Fibroblast of lung (primary cell): Measurements from ENCODE around the gene NR4A1. TPM values are rescaled to one million over a fixed set of nuclear protein-coding genes. Genes with fewer than 3 reads are reported as not detected.
A peak's percentile ranks its signal among the peaks of the same experiment; 100 is the strongest.

ENCODE experiments used
- DNase-seq, 2 donors: peaks; one replicate each; pipeline versions ENCODE4 v3.0.0 to v3.0.0-alpha.2; 2010; ENCODE audit warnings: low read depth in 2 of 2
- H2AFZ ChIP-seq: 2 replicates; pipeline ENCODE4 v1.5.1; 2012; ENCODE audit warnings: low read length, control low read depth, inconsistent platforms
- H3K27ac ChIP-seq: 2 replicates; pipeline ENCODE4 v1.5.1; 2011; ENCODE audit warnings: low read length, control low read depth; ENCODE audit not compliant: insufficient read depth
- H3K27me3 ChIP-seq: 2 replicates; pipeline ENCODE4 v1.5.1; 2011; ENCODE audit warnings: mild to moderate bottlenecking, low read length; ENCODE audit not compliant: control insufficient read depth, insufficient read depth
- H3K36me3 ChIP-seq: 2 replicates; pipeline ENCODE4 v1.5.1; 2011; ENCODE audit warnings: low read length; ENCODE audit not compliant: control insufficient read depth, insufficient read depth
- H3K4me1 ChIP-seq: 2 replicates; pipeline ENCODE4 v1.5.1; 2011; ENCODE audit warnings: low read length; ENCODE audit not compliant: control insufficient read depth, insufficient read depth; ENCODE audit errors: extremely low read depth
- H3K4me2 ChIP-seq: 2 replicates; pipeline ENCODE4 v1.5.1; 2011; ENCODE audit warnings: low read length, control low read depth; ENCODE audit not compliant: insufficient read depth; ENCODE audit errors: extremely low read depth
- H3K4me3 ChIP-seq, 4 experiments: fragments of 200-600 bp in 1 of 4; sonication (generic) in 1 of 4; replicated peaks in 1 of 4; 2 replicates each; pipeline ENCODE4 v1.5.1; 2011 to 2016; ENCODE audit warnings: low read length in 4 of 4, low read depth in 3 of 4, mild to moderate bottlenecking in 3 of 4, control low read depth in 2 of 4, inconsistent platforms in 1 of 4, mixed read lengths in 1 of 4; ENCODE audit not compliant: insufficient read depth in 1 of 4; ENCODE audit errors: control extremely low read depth in 1 of 4
- H3K79me2 ChIP-seq: 2 replicates; pipeline ENCODE4 v1.5.1; 2012; ENCODE audit warnings: mild to moderate bottlenecking, low read length, inconsistent platforms; ENCODE audit not compliant: control insufficient read depth, insufficient read depth
- H3K9ac ChIP-seq: 2 replicates; pipeline ENCODE4 v1.5.1; 2011; ENCODE audit warnings: mild to moderate bottlenecking, low read length, control low read depth; ENCODE audit not compliant: insufficient read depth
- H3K9me3 ChIP-seq: 2 replicates; pipeline ENCODE4 v1.5.1; 2012; ENCODE audit warnings: low read depth, low read length; ENCODE audit not compliant: control insufficient read depth, insufficient read depth
- H4K20me1 ChIP-seq: 2 replicates; pipeline ENCODE4 v1.5.1; 2011; ENCODE audit warnings: low read length; ENCODE audit not compliant: control insufficient read depth, insufficient read depth; ENCODE audit errors: extremely low read depth
- CTCF ChIP-seq, 2 donors: IDR thresholded peaks in 1 of 2; conservative IDR thresholded peaks in 1 of 2; 1 replicate in 1 of 2; 2 replicates in 1 of 2; pipeline ENCODE4 v1.5.1; 2011 to 2012; ENCODE audit warnings: low read length in 2 of 2, control low read depth in 1 of 2, inconsistent platforms in 1 of 2, low read depth in 1 of 2, mild to moderate bottlenecking in 1 of 2
- EZH2 ChIP-seq: IDR thresholded peaks from 2 replicates; pipeline ENCODE4 v1.5.1; 2012; ENCODE audit warnings: low read length, control low read depth, mild to moderate bottlenecking; ENCODE audit errors: missing control alignments
- polyA plus RNA-seq, 2 donors: library from polyadenylated mRNA; depleted of rRNA in 1 of 2; stranded (reverse) in 1 of 2; unstranded in 1 of 2; fragments of >200 nt; gene quantifications; 2 replicates each; pipeline ENCODE4 v1.2.1, GENCODE V29; 2011 to 2012; ENCODE audit warnings: missing spikeins in 1 of 2
- total RNA-seq: library from RNA; depleted of rRNA; stranded (reverse); fragments of >200 nt; gene quantifications from 2 replicates; pipeline ENCODE4 v1.2.1, GENCODE V29; 2014

The NR4A1 gene
- total and polyA plus RNA-seq, 2 donors (not counting 1 experiment from before 2014, with no cell fraction given), result 3.8 to 4.1 TPM

- Histone ChIP-seq H3K4me1 (peaks cover under 1% of the 10 kb centered on the region), H3K27me3 (no peaks in the 10 kb centered on the region), H3K9ac (no peak overlapping the region), H3K4me3 (no peak overlapping the region), H3K4me2 (no peak overlapping the region), H2AFZ (no peak overlapping the region), H3K36me3 (no peaks in the 10 kb centered on the region), H3K79me2 (no peaks in the 10 kb centered on the region), H3K27ac (no peak overlapping the region), H3K9me3 (no peaks in the 10 kb centered on the region), H4K20me1 (no peaks in the 10 kb centered on the region)
- peak; percentile 28 to 57 for DNase-seq
- TF ChIP-seq EZH2, result no peak
- TF ChIP-seq CTCF (conservative IDR thresholded peaks at IDR 0.05 in 1 of 2, IDR thresholded peaks at IDR 0.05 in 1 of 2; ENCODE audit: low read depth in 1 of 2, low read length in 2 of 2), result peak; percentile 68 to 86
These were observed 30.5 kb upstream of the NR4A1 start for GRCh38 chr12:52020539-52021336.

DNA sequence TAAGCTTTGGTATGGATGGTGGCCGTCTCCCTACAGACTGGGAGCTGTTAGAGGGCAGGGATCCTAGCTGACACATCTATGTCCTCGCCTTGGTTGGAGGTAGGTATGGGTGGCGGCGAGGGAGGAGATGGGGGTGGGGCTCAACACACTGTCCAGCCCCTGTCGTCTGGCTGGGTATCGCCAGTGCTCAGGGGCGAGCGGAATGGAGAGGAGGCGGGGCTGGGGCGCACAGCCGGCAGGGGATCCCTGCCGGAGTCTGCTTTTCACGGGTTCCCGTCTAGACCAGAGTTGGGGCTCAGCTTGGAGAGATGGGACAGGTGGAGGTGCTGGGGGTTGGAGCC lies 28.4 kb upstream of the NR4A1 start:
- Histone ChIP-seq H3K4me1 (peaks cover 7% of the 10 kb centered on the region), H3K36me3 (no peaks in the 10 kb centered on the region), H3K9me3 (no peaks in the 10 kb centered on the region), H3K27me3 (no peaks in the 10 kb centered on the region), H4K20me1 (no peaks in the 10 kb centered on the region), H2AFZ (no peak overlapping the region), H3K4me2 (peak overlapping the region; percentile 88), H3K4me3 (peak overlapping the region in 2 of 4 experiments; percentile 45 to 57), H3K9ac (no peak overlapping the region), H3K27ac (no peak overlapping the region), H3K79me2 (no peaks in the 10 kb centered on the region)
- no peak for TF ChIP-seq EZH2
- TF ChIP-seq CTCF (conservative IDR thresholded peaks at IDR 0.05 in 1 of 2, IDR thresholded peaks at IDR 0.05 in 1 of 2; ENCODE audit: low read depth in 1 of 2, low read length in 2 of 2), result no peak
- no peak for DNase-seq

DNA sequence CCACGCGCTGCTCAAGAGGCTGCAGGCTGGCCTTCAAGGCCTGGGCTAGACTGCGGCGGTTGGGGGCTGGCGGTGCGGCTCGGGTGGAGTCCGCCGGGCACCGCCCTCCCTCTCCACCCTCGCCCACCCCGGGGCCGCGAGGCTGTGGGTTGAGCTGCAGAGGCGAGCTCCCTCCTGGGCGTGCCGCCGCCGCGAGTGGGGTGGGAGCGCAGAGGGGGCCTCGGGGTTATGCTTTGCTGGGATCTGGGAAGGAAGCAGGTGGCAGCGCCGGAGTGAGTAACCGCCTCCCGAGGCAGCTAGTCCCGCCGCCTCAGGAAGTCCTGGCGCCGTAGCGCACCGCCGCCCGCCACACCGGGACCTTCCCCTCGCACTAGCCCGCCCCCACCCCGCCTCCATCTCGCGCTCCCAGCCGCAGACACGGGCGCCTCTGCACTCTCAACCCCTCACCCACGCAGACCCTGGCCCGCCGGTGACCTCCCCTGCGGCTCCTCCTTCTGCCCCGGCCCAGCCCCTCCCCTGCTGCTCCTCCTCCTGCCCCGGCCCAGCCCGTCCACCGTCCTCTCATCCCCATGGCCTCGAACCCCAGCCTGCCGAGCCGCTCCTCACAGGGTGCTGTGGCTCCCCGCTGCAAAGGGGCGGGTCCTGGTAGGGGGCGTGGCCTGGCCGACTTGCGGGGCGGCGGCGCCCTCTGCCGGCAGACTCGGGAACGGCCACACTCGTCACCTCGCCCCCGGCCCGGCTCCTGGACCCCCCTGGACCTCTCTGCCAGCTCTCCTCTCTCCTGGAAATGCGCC lies 27.9 kb upstream of the NR4A1 start:
- Histone ChIP-seq H3K36me3 (no peaks in the 10 kb centered on the region), H4K20me1 (no peaks in the 10 kb centered on the region), H3K9ac (peak overlapping the region; percentile 30), H3K4me1 (peaks cover 7% of the 10 kb centered on the region), H3K79me2 (no peaks in the 10 kb centered on the region), H3K27ac (no peak overlapping the region), H2AFZ (peak overlapping the region; percentile 67), H3K4me3 (peak overlapping the region; percentile 32 to 57 (median 42)), H3K4me2 (peak overlapping the region; percentile 88), H3K27me3 (no peaks in the 10 kb centered on the region), H3K9me3 (no peaks in the 10 kb centered on the region)
- peak; percentile 60 to 65 for DNase-seq
- TF ChIP-seq CTCF (conservative IDR thresholded peaks at IDR 0.05 in 1 of 2, IDR thresholded peaks at IDR 0.05 in 1 of 2; ENCODE audit: low read depth in 1 of 2, low read length in 2 of 2), result peak; percentile 75 to 76
- TF ChIP-seq EZH2, result no peak
